Hepatocyte (in vitro differentiated cells): Measurements from ENCODE around the gene VOPP1. TPM values are rescaled to one million over a fixed set of nuclear protein-coding genes. Genes with fewer than 3 reads are reported as not detected.

ENCODE experiments used
- DNase-seq: peaks from one replicate; pipeline ENCODE4 v3.0.0-alpha.2; 2016; ENCODE audit warnings: low spot score
- H2AFZ ChIP-seq: fragments of 200-600 bp; sonication (generic); 2 replicates; pipeline ENCODE4 v1.6.0; 2016; ENCODE audit warnings: antibody characterized with exemption, mild to moderate bottlenecking
- H3K27ac ChIP-seq: fragments of 200-600 bp; sonication (generic); 2 replicates; pipeline ENCODE4 v1.5.1; 2016; ENCODE audit warnings: mild to moderate bottlenecking
- H3K27me3 ChIP-seq: fragments of 200-600 bp; sonication (generic); 2 replicates; pipeline ENCODE4 v1.6.1; 2016
- H3K36me3 ChIP-seq: fragments of 200-600 bp; sonication (generic); replicated peaks from 2 replicates; pipeline ENCODE4 v1.5.1; 2016; ENCODE audit warnings: low read depth; ENCODE audit not compliant: insufficient read depth
- H3K4me1 ChIP-seq: fragments of 200-600 bp; sonication (generic); 2 replicates; pipeline ENCODE4 v1.5.1; 2016; ENCODE audit warnings: mild to moderate bottlenecking, moderate library complexity; ENCODE audit not compliant: insufficient read depth
- H3K4me2 ChIP-seq: fragments of 200-600 bp; sonication (generic); 2 replicates; pipeline ENCODE4 v1.6.0; 2016
- H3K4me3 ChIP-seq: fragments of 200-600 bp; sonication (generic); 2 replicates; pipeline ENCODE4 v1.5.1; 2016; ENCODE audit warnings: mild to moderate bottlenecking
- H3K79me2 ChIP-seq: fragments of 200-600 bp; sonication (generic); 2 replicates; pipeline ENCODE4 v1.6.0; 2017; ENCODE audit warnings: mild to moderate bottlenecking
- H3K9me2 ChIP-seq: fragments of 200-600 bp; sonication (generic); replicated peaks from 2 replicates; pipeline ENCODE4 v1.6.0; 2017; ENCODE audit warnings: mild to moderate bottlenecking; ENCODE audit not compliant: insufficient read depth
- H3K9me3 ChIP-seq: fragments of 200-600 bp; sonication (generic); 2 replicates; pipeline ENCODE4 v1.5.1; 2016; ENCODE audit warnings: low read depth, mild to moderate bottlenecking
- H4K20me1 ChIP-seq: fragments of 200-600 bp; sonication (generic); 2 replicates; pipeline ENCODE4 v1.6.0; 2016; ENCODE audit warnings: mild to moderate bottlenecking; ENCODE audit not compliant: insufficient read depth, poor library complexity, severe bottlenecking
- CTCF ChIP-seq: fragments of 200-600 bp; sonication (generic); IDR thresholded peaks from 2 replicates; pipeline ENCODE4 v1.5.1; 2016; ENCODE audit warnings: antibody characterized with exemption, mild to moderate bottlenecking; ENCODE audit not compliant: poor library complexity
- EZH2 ChIP-seq: fragments of 200-600 bp; sonication (generic); IDR thresholded peaks from 2 replicates; pipeline ENCODE4 v1.6.1; 2016; ENCODE audit warnings: antibody characterized with exemption, mild to moderate bottlenecking, borderline replicate concordance
- EZH2phosphoT487 ChIP-seq: fragments of 200-600 bp; sonication (generic); IDR thresholded peaks from one replicate; pipeline ENCODE4 v1.6.1; 2018; ENCODE audit warnings: antibody characterized with exemption, mild to moderate bottlenecking, low read depth, moderate library complexity; ENCODE audit not compliant: unreplicated experiment, severe bottlenecking
- WGBS: methylation state at CpG from one replicate; pipeline ENCODE4 v1.1.6; 2016; ENCODE audit warnings: low lambda C conversion rate; ENCODE audit errors: missing lambda C conversion rate; 5-methylcytosine and 5-hydroxymethylcytosine counted together
- polyA plus RNA-seq: library from polyadenylated mRNA; unstranded; fragments of >200 nt; fragmentation: Nextera tagmentation; extraction: Ambion mirVana; gene quantifications from 2 replicates; pipeline ENCODE4 v1.2.1, GENCODE V29; 2016
- total RNA-seq: library from RNA; depleted of rRNA; stranded (reverse); fragments of >200 nt; gene quantifications from 2 replicates; pipeline ENCODE4 v1.2.3, GENCODE V29; 2014

Gene VOPP1
- total and polyA plus RNA-seq, 2 experiments from 2014 or later = 6.5 to 25.3 TPM

GRCh38 chr7:55429835-55430499, 142.3 kb downstream of the VOPP1 start:
- Histone ChIP-seq H3K4me3 (no peak overlapping the region), H3K27ac (no peak overlapping the region), H3K9me3 (no peaks in the 10 kb centered on the region), H3K9me2 (no peaks in the 10 kb centered on the region), H3K27me3 (no peaks in the 10 kb centered on the region), H3K36me3 (no peaks in the 10 kb centered on the region), H4K20me1 (no peaks in the 10 kb centered on the region), H3K79me2 (no peaks in the 10 kb centered on the region), H3K4me1 (peaks cover 3% of the 10 kb centered on the region), H2AFZ (no peak overlapping the region), H3K4me2 (no peak overlapping the region)
- DNase-seq = no peak
- TF ChIP-seq EZH2 = no peak
- TF ChIP-seq EZH2phosphoT487 = no peak
- TF ChIP-seq CTCF = no peak
- WGBS = 82% methylated on average over 11 of the region's 11 CpGs

GRCh38 chr7:55427800-55428199, 144.5 kb downstream of the VOPP1 start:
- no peaks in the 10 kb centered on the region for H3K27me3 ChIP-seq
- peaks cover 3% of the 10 kb centered on the region for H3K4me1 ChIP-seq
- H2AFZ ChIP-seq = no peak overlapping the region
- 85% methylated on average over 11 of the region's 11 CpGs for WGBS
- no peak overlapping the region for H3K4me3 ChIP-seq
- no peak overlapping the region for H3K27ac ChIP-seq
- H3K36me3 ChIP-seq = no peaks in the 10 kb centered on the region
- no peaks in the 10 kb centered on the region for H3K9me2 ChIP-seq
- DNase-seq = no peak
- H3K9me3 ChIP-seq = no peaks in the 10 kb centered on the region
- no peaks in the 10 kb centered on the region for H3K79me2 ChIP-seq
- no peak overlapping the region for H3K4me2 ChIP-seq
- no peaks in the 10 kb centered on the region for H4K20me1 ChIP-seq
- no peak for TF ChIP-seq EZH2phosphoT487

- Histone ChIP-seq H3K36me3 (no peaks in the 10 kb centered on the region), H3K79me2 (no peaks in the 10 kb centered on the region), H4K20me1 (no peaks in the 10 kb centered on the region), H3K4me2 (no peak overlapping the region), H3K27me3 (no peaks in the 10 kb centered on the region), H3K4me1 (peaks cover 3% of the 10 kb centered on the region), H3K4me3 (no peak overlapping the region), H3K9me3 (no peaks in the 10 kb centered on the region), H3K27ac (no peak overlapping the region), H2AFZ (no peak overlapping the region), H3K9me2 (no peaks in the 10 kb centered on the region)
- no peak for DNase-seq
- WGBS = 70% methylated on average over 4 of the region's 4 CpGs
- TF ChIP-seq CTCF (no peak), EZH2 (no peak), EZH2phosphoT487 (no peak)
Observed at GRCh38 chr7:55427342-55427741, 145.0 kb downstream of the VOPP1 start.

GRCh38 chr7:55426676-55427075, 145.6 kb downstream of the VOPP1 start:
- Histone ChIP-seq H3K9me3 (no peaks in the 10 kb centered on the region), H3K27me3 (no peaks in the 10 kb centered on the region), H3K9me2 (no peaks in the 10 kb centered on the region), H3K79me2 (no peaks in the 10 kb centered on the region), H3K4me3 (no peak overlapping the region), H3K4me2 (no peak overlapping the region), H3K4me1 (peaks cover 2% of the 10 kb centered on the region), H4K20me1 (no peaks in the 10 kb centered on the region), H2AFZ (no peak overlapping the region), H3K27ac (no peak overlapping the region), H3K36me3 (no peaks in the 10 kb centered on the region)
- no peak for TF ChIP-seq EZH2
- 70% methylated on average over 12 of the region's 12 CpGs for WGBS
- no peak for DNase-seq
